Glutamatergic neuron (in vitro differentiated cells): ENCODE measurements around the gene PTGES3L. TPM values are rescaled to one million over a fixed set of nuclear protein-coding genes. Genes with fewer than 3 reads are reported as not detected.

Experiments
- DNase-seq: peaks from one replicate; pipeline ENCODE4 v3.0.0; 2022
- H3K27ac Mint-ChIP-seq: one replicate; pipeline ENCODE4 v1.8.0; 2020; ENCODE audit warnings: mild to moderate bottlenecking, mixed read lengths, inconsistent platforms; ENCODE audit not compliant: unreplicated experiment
- H3K27me3 Mint-ChIP-seq: one replicate; pipeline ENCODE4 v1.8.0; 2020; ENCODE audit warnings: mild to moderate bottlenecking, moderate library complexity, mixed read lengths, inconsistent platforms; ENCODE audit not compliant: unreplicated experiment
- H3K36me3 Mint-ChIP-seq: one replicate; pipeline ENCODE4 v1.8.0; 2020; ENCODE audit warnings: mild to moderate bottlenecking, mixed read lengths, inconsistent platforms; ENCODE audit not compliant: unreplicated experiment
- H3K4me1 Mint-ChIP-seq: one replicate; pipeline ENCODE4 v1.8.0; 2020; ENCODE audit warnings: mild to moderate bottlenecking, low read depth, mixed read lengths, inconsistent platforms; ENCODE audit not compliant: unreplicated experiment
- H3K4me3 Mint-ChIP-seq: one replicate; pipeline ENCODE4 v1.8.0; 2020; ENCODE audit warnings: mild to moderate bottlenecking, mixed read lengths, inconsistent platforms; ENCODE audit not compliant: unreplicated experiment
- H3K9me3 Mint-ChIP-seq: one replicate; pipeline ENCODE4 v1.8.0; 2020; ENCODE audit warnings: mild to moderate bottlenecking, moderate library complexity, mixed read lengths, inconsistent platforms; ENCODE audit not compliant: unreplicated experiment
- total RNA-seq: library from RNA; stranded (reverse); fragmentation: NEBNext Ultra II Directional; extraction: Animal tissue kit (Norgen Biotek cat#: 25700); gene quantifications from one replicate; pipeline ENCODE4 v1.2.1, GENCODE V29; 2021; ENCODE audit not compliant: unreplicated experiment
- TF ChIP-seq, protein P1 (sequence below): fragments of 200-600 bp; sonication (generic); IDR thresholded peaks from one replicate; pipeline ENCODE4 v1.5.0; 2021; ENCODE audit not compliant: partially characterized antibody, unreplicated experiment

Gene PTGES3L
- total RNA-seq, 1 donor from 2014 or later: 4.1 TPM

DNA sequence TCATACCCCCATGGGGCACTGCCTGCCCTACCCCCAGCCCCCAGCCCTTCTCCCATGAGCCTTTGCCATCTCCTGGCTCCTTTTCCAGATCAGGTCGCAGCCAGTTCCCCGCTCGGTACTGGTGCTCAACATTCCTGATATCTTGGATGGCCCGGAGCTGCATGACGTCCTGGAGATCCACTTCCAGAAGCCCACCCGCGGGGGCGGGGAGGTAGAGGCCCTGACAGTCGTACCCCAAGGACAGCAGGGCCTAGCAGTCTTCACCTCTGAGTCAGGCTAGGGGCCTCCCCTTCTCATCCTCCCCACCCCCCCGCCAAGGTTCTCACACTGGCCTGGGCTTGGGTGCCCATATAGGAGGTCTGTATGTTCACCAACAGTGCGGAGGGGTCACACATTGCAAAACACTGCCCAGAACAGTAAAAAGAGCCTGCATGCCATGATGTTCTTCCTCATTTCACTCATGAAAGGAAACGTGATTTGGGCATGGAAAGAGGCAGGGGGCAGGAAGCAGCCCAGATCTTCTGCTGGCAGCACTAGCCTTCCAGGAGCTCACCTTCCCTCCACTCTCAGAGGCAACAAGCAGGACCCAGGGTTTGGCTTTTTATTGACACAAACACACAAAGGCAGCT lies 34.3 kb upstream of the PTGES3L start:
- no peaks in the 10 kb centered on the region for H3K36me3 Mint-ChIP-seq
- H3K4me3 Mint-ChIP-seq: no peak overlapping the region
- H3K27me3 Mint-ChIP-seq: peaks cover 14% of the 10 kb centered on the region
- TF ChIP-seq, protein P1, sequence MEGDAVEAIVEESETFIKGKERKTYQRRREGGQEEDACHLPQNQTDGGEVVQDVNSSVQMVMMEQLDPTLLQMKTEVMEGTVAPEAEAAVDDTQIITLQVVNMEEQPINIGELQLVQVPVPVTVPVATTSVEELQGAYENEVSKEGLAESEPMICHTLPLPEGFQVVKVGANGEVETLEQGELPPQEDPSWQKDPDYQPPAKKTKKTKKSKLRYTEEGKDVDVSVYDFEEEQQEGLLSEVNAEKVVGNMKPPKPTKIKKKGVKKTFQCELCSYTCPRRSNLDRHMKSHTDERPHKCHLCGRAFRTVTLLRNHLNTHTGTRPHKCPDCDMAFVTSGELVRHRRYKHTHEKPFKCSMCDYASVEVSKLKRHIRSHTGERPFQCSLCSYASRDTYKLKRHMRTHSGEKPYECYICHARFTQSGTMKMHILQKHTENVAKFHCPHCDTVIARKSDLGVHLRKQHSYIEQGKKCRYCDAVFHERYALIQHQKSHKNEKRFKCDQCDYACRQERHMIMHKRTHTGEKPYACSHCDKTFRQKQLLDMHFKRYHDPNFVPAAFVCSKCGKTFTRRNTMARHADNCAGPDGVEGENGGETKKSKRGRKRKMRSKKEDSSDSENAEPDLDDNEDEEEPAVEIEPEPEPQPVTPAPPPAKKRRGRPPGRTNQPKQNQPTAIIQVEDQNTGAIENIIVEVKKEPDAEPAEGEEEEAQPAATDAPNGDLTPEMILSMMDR: no peak
- H3K9me3 Mint-ChIP-seq: peaks cover 6% of the 10 kb centered on the region
- no peak overlapping the region for H3K27ac Mint-ChIP-seq
- H3K4me1 Mint-ChIP-seq: peaks cover 9% of the 10 kb centered on the region
- no peak for DNase-seq

DNA sequence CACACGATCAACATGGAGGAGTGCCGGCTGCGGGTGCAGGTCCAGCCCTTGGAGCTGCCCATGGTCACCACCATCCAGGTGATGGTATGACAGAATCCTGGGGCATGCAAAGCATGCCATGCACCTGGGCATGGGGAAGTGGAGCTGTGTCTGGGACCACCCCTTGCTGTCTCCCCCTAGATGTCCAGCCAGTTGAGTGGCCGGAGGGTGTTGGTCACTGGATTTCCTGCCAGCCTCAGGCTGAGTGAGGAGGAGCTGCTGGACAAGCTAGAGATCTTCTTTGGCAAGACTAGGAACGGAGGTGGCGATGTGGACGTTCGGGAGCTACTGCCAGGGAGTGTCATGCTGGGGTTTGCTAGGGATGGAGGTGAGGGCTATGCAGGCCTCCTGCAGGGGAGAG lies 33.4 kb upstream of the PTGES3L start:
- no peak overlapping the region for H3K4me3 Mint-ChIP-seq
- peak overlapping the region; percentile 68 for H3K27ac Mint-ChIP-seq
- peaks cover 6% of the 10 kb centered on the region for H3K9me3 Mint-ChIP-seq
- TF ChIP-seq, protein P1: no peak
- H3K4me1 Mint-ChIP-seq: peaks cover 2% of the 10 kb centered on the region
- DNase-seq: no peak
- no peaks in the 10 kb centered on the region for H3K36me3 Mint-ChIP-seq
- H3K27me3 Mint-ChIP-seq: peaks cover 11% of the 10 kb centered on the region

DNA sequence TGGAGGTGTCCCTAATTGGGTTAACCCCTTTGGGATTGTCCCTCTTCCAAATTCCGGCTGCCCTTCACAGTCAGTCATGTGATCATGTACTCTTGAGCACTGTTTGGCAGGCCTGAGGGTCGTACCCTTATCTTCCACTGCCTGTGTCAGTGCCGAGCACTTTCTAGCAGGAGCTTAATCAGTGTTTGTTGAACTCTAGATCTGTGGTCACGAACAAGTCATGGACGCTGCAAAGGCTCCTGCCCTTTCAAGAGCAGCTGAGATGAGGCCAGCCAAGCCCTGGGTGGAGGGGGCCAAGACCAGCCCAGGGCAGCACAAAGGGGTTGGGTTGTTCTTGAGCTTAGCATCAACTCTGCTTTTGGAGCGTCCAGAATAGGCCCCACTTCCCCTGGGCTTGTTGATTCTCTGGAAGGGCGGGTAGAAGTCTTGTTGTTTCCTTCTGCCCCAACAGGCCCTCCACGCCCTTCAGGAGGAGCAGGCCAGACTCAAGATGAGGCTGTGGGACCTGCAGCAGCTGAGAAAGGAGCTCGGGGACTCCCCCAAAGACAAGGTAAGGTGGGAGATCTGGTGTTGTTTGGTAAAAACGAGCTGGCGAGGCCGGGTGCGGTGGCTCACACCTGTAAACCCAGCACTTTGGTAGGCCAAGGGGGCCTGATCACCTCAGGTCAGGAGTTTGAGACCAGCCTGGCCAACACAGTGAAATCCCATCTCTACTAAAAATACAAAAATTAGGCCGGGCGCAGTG lies 32.0 kb upstream of the PTGES3L start:
- Mint-ChIP-seq H3K27ac (no peak overlapping the region), H3K4me3 (no peak overlapping the region), H3K4me1 (no peaks in the 10 kb centered on the region), H3K36me3 (no peaks in the 10 kb centered on the region), H3K27me3 (peaks cover 11% of the 10 kb centered on the region), H3K9me3 (peaks cover 6% of the 10 kb centered on the region)
- TF ChIP-seq, protein P1: no peak
- no peak for DNase-seq

DNA sequence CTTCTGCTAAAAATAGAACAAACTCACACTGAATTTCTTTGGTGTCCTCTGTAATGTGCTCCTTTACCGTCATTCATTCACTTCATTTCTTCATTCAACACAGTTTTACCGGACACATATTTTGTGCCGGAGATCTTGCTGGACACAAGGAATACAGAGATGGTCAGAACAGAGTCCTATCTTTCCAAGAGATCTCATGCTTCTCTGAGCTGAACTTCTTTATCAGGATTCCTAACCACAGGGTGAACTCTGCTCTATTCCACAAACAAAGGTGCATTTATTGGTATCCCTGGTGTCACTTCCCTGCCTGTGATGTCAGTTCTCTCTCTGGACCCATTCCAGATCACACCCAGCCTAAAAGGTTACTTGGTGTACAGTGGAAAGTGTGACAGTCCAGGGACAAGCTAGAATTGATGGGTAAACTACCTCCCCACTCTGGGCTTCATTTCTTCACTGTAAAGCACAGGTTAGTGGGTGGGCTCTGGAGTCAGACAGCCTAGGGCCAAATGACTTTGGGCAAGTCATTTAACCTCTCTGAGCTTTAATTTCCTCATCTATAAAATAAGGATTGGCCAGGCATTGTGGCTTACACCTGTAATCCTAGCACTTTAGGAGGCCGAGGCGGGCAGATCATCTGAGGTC lies 30.9 kb upstream of the PTGES3L start:
- H3K27me3 Mint-ChIP-seq: peaks cover 11% of the 10 kb centered on the region
- no peak overlapping the region for H3K4me3 Mint-ChIP-seq
- H3K27ac Mint-ChIP-seq: peak overlapping the region; percentile 17
- H3K4me1 Mint-ChIP-seq: peaks cover 5% of the 10 kb centered on the region
- H3K9me3 Mint-ChIP-seq: peaks cover 6% of the 10 kb centered on the region
- TF ChIP-seq, protein P1: no peak
- no peak for DNase-seq
- H3K36me3 Mint-ChIP-seq: no peaks in the 10 kb centered on the region
